ENCODE measurements around the gene ULK3.

ULK3 gene

GRCh38 chr15:74789171-74789631, 53.8 kb downstream of the ULK3 start:
- H2AFZ ChIP-seq (ENCODE audit: low read length): no peak overlapping the region
- H3K4me1 ChIP-seq (ENCODE audit: low read length): peaks cover 76% of the 10 kb centered on the region
- H4K20me1 ChIP-seq (ENCODE audit: insufficient read depth, low read length): peaks cover 18% of the 10 kb centered on the region
- H3K9me2 ChIP-seq (replicated peaks; ENCODE audit: insufficient read depth, low read length): no peaks in the 10 kb centered on the region
- peaks cover 66% of the 10 kb centered on the region for H3F3A ChIP-seq (ENCODE audit: insufficient read depth, low read length)
- no peaks in the 10 kb centered on the region for H3K9me3 ChIP-seq (replicated peaks; ENCODE audit: insufficient read depth, low read length)
- no peaks in the 10 kb centered on the region for H3K27me3 ChIP-seq (replicated peaks; ENCODE audit: insufficient read depth, low read length)
- peak overlapping the region; percentile 99 for H3K4me2 ChIP-seq (ENCODE audit: low read depth, low read length)
- TF ChIP-seq EZH2 (optimal IDR thresholded peaks at IDR 0.05; ENCODE audit: low read depth, low read length): no peak
- no peak for TF ChIP-seq EZH2phosphoT487 (IDR thresholded peaks at IDR 0.05; ENCODE audit: low read length)
- TF ChIP-seq CTCF (IDR thresholded peaks at IDR 0.05; ENCODE audit: low read length): peak; percentile 15; the same call in 1 of the 2 replicates
- H3K36me3 ChIP-seq (replicated peaks; ENCODE audit: insufficient read depth, low read length): no peaks in the 10 kb centered on the region; the same call in 1 of the 2 replicates
- peak; percentile 89 for DNase-seq
- H3K27ac ChIP-seq (ENCODE audit: low read length): peak overlapping the region; percentile 95
- peak overlapping the region; percentile 89 for H3K9ac ChIP-seq (ENCODE audit: low read length)
- peak overlapping the region; percentile 57 for H3K4me3 ChIP-seq (ENCODE audit: low read length)
- H3K79me2 ChIP-seq (ENCODE audit: low read length): peaks cover 93% of the 10 kb centered on the region

DNA sequence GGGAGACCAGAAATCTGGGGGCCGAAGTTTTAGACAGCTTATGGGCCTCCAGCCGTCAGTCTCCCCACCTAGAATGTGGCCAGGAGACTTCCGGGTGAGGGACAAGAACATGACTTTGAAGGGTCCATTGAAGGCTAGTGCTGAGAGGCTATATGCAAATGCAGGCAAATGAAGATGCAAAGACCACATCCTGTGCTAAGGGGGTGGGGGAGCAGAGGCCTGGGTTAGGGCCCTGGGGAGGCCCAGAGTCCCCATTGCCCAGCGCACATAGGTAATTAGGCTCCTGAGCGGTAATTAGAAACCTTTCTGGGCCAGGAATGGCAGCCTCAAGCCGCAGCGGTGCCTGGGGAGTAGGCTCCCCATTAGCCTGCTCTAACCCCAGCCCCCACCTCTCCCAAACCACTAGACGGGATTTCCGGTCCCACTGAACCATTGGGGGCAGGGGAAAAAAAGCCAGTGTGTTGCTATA, 54.2 kb downstream of the ULK3 start:
- peak overlapping the region; percentile 57 for H3K4me3 ChIP-seq (ENCODE audit: low read length)
- no peak overlapping the region for H2AFZ ChIP-seq (ENCODE audit: low read length)
- H3K27me3 ChIP-seq (replicated peaks; ENCODE audit: insufficient read depth, low read length): no peaks in the 10 kb centered on the region
- H3K27ac ChIP-seq (ENCODE audit: low read length): peak overlapping the region; percentile 95
- no peaks in the 10 kb centered on the region for H3K9me2 ChIP-seq (replicated peaks; ENCODE audit: insufficient read depth, low read length)
- H3K4me2 ChIP-seq (ENCODE audit: low read depth, low read length): peak overlapping the region; percentile 99
- H3K9ac ChIP-seq (ENCODE audit: low read length): peak overlapping the region; percentile 89
- H3K79me2 ChIP-seq (ENCODE audit: low read length): peaks cover 93% of the 10 kb centered on the region
- no peaks in the 10 kb centered on the region; the same call in 1 of the 2 replicates for H3K36me3 ChIP-seq (replicated peaks; ENCODE audit: insufficient read depth, low read length)
- peaks cover 18% of the 10 kb centered on the region for H4K20me1 ChIP-seq (ENCODE audit: insufficient read depth, low read length)
- no peaks in the 10 kb centered on the region for H3K9me3 ChIP-seq (replicated peaks; ENCODE audit: insufficient read depth, low read length)
- H3F3A ChIP-seq (ENCODE audit: insufficient read depth, low read length): peaks cover 71% of the 10 kb centered on the region
- H3K4me1 ChIP-seq (ENCODE audit: low read length): peaks cover 76% of the 10 kb centered on the region
- DNase-seq: peak; percentile 81
- no peak for TF ChIP-seq EZH2phosphoT487 (IDR thresholded peaks at IDR 0.05; ENCODE audit: low read length)

DNA sequence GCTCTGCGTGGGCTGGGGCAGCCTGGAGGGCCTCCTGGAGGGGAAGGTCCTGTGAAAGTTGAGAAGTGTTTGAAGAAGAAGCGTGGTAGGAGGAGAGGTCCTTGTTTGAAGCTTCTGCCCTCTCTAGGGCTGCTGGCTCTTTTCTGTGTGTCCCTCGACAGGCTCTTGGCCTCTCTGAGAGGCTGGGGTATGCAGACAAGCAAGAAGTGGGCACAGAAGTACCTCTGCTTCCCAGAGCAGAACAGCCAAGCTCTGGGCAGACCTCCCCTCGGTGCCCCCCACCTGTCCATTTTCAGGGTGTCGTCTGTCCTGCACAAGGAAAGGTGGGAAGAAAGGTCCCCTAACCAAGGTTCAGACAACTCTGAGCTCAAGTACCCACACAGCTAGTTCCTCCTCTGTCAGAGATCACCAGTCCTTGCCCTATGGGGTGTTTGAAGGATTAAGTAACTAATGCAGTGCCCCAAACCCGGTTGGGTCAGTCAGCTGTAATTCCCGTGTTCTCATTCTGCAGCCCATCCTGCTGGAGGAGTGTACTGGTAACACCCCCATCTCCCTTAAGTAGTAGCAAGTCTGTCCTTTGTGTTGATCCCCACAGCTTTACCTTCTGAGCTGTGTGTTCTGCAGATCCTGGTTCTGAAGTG, 54.8 kb downstream of the ULK3 start:
- Histone ChIP-seq H3K4me3 (ENCODE audit: low read length) (peak overlapping the region; percentile 57), H4K20me1 (ENCODE audit: insufficient read depth, low read length) (peaks cover 18% of the 10 kb centered on the region), H3K9me3 (replicated peaks; ENCODE audit: insufficient read depth, low read length) (no peaks in the 10 kb centered on the region), H3K9ac (ENCODE audit: low read length) (peak overlapping the region; percentile 89), H3K27me3 (replicated peaks; ENCODE audit: insufficient read depth, low read length) (no peaks in the 10 kb centered on the region), H3F3A (ENCODE audit: insufficient read depth, low read length) (peaks cover 77% of the 10 kb centered on the region), H3K4me1 (ENCODE audit: low read length) (peaks cover 72% of the 10 kb centered on the region), H3K4me2 (ENCODE audit: low read depth, low read length) (peak overlapping the region; percentile 99), H2AFZ (ENCODE audit: low read length) (no peak overlapping the region), H3K9me2 (replicated peaks; ENCODE audit: insufficient read depth, low read length) (no peaks in the 10 kb centered on the region), H3K36me3 (replicated peaks; ENCODE audit: insufficient read depth, low read length) (no peaks in the 10 kb centered on the region), H3K27ac (ENCODE audit: low read length) (peak overlapping the region; percentile 95), H3K79me2 (ENCODE audit: low read length) (peaks cover 93% of the 10 kb centered on the region)
- no peak for DNase-seq
- TF ChIP-seq CTCF (IDR thresholded peaks at IDR 0.05; ENCODE audit: low read length) (no peak), EZH2phosphoT487 (IDR thresholded peaks at IDR 0.05; ENCODE audit: low read length) (no peak), EZH2 (optimal IDR thresholded peaks at IDR 0.05; ENCODE audit: low read depth, low read length) (no peak)

Measured in MM.1S (cell line).